Measurements from ENCODE around the gene RAI1.

Gene RAI1

GRCh38 chr17:17781591-17782496, 100.6 kb downstream of the RAI1 start:
- TF ChIP-seq ZFX (IDR thresholded peaks at IDR 0.05) (no peak), CTCF (conservative IDR thresholded peaks at IDR 0.05) (no peak)

DNA sequence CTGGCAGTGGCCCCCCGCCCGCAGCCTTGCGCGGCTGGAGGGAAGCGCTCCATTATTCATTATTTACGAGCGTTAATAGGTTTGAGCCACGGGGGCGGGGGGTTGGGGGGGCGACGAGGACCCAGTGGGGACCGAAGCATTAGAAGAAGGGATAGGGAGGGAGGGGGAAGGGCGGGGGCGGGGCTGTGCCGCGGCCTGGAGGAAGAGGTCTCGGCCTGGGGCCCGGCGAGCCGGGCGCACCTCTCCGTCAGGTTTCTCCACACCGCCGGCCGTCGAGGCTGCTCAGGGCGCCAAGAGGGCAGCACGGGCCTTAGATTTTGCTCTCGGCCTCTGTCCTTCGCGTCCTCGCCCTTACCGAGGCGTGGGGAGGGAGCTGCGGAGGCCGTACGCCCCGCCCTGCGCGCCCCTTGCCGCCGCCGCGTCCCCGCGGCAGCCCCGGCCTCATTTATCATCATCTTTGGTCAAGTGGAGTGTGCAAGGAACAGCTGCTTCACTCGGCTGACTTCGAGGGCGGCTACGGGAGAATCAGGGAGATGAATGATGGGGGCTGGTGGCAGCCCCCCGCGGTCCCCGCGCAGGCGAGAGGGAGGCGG, 101.4 kb downstream of the RAI1 start:
- peak overlapping the region; percentile 87 for H3K27ac ChIP-seq
- TF ChIP-seq CTCF (conservative IDR thresholded peaks at IDR 0.05) (no peak), ZFX (IDR thresholded peaks at IDR 0.05) (peak; percentile 49; the same call in 1 of the 2 replicates)

More at GRCh38 chr17:17781591-17782496, 100.6 kb downstream of the RAI1 start:
- H3K27ac ChIP-seq: peak overlapping the region; percentile 87

GRCh38 chr17:17783116-17783824, 102.0 kb downstream of the RAI1 start:
- TF ChIP-seq CTCF (conservative IDR thresholded peaks at IDR 0.05) (no peak; the same call in 1 of the 2 replicates), ZFX (IDR thresholded peaks at IDR 0.05) (no peak)
- H3K27ac ChIP-seq: peak overlapping the region; percentile 87

GRCh38 chr17:17783825-17784656, 102.8 kb downstream of the RAI1 start:
- TF ChIP-seq CTCF (conservative IDR thresholded peaks at IDR 0.05) (no peak), ZFX (IDR thresholded peaks at IDR 0.05) (no peak)
- peak overlapping the region; percentile 87 for H3K27ac ChIP-seq

- peak overlapping the region; percentile 87 for H3K27ac ChIP-seq
- no peak for TF ChIP-seq CTCF (conservative IDR thresholded peaks at IDR 0.05)
- TF ChIP-seq ZFX (IDR thresholded peaks at IDR 0.05): no peak
Observed at GRCh38 chr17:17784657-17785267, 103.5 kb downstream of the RAI1 start.

DNA sequence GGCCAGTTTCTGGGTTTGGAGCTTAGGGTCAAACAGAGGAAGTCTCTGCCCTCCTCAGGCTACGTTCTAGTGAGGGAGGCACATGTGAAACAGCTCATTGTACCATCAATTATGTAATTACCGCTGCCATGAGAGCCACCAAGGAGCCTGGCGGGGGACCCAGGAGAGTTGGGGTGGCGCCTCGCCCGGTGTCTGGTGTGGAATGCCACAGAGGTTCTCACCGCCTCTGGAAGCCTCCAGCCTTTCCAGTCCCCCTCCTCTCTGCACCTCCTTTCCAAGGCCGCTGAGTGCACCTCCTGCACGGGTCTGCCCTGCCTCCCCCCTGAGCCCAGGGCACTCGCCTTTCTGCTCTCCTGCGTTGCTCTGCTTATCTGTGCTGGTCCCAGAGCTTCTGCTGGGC, 104.1 kb downstream of the RAI1 start:
- TF ChIP-seq ZFX (IDR thresholded peaks at IDR 0.05) (no peak), CTCF (conservative IDR thresholded peaks at IDR 0.05) (no peak)
- H3K27ac ChIP-seq: peak overlapping the region; percentile 87

All from C4-2B (cell line).